Left ventricle myocardium inferior (tissue), 1 donor: Measurements from ENCODE around the gene SCYL1. TPM values are rescaled to one million over a fixed set of nuclear protein-coding genes. Genes with fewer than 3 reads are reported as not detected.
A peak's percentile ranks its signal among the peaks of the same experiment; 100 is the strongest.

Source experiments
- DNase-seq: peaks from one replicate; pipeline ENCODE4 v3.0.0-alpha.2; 2020
- H3K27ac ChIP-seq: fragments of 200-600 bp; replicated peaks from 2 replicates; pipeline ENCODE4 v1.8.0; 2021
- H3K27me3 ChIP-seq: fragments of 200-600 bp; 2 replicates; pipeline ENCODE4 v1.8.0; 2021; ENCODE audit warnings: low read depth
- H3K36me3 ChIP-seq: fragments of 200-600 bp; 2 replicates; pipeline ENCODE4 v1.8.0; 2021
- H3K4me1 ChIP-seq: fragments of 200-600 bp; 2 replicates; pipeline ENCODE4 v1.8.0; 2021
- H3K4me3 ChIP-seq: fragments of 200-600 bp; 2 replicates; pipeline ENCODE4 v1.8.0; 2021; ENCODE audit warnings: mild to moderate bottlenecking, moderate library complexity
- H3K9me3 ChIP-seq: fragments of 200-600 bp; replicated peaks from 2 replicates; pipeline ENCODE4 v1.8.0; 2021
- CTCF ChIP-seq: fragments of 200-600 bp; IDR thresholded peaks from 2 replicates; pipeline ENCODE4 v1.8.0; 2021; ENCODE audit warnings: antibody characterized with exemption, mild to moderate bottlenecking, borderline replicate concordance
- intact Hi-C: fragments of 100-400 bp; cut with micrococcal nuclease; formaldehyde crosslinking; loops from one replicate; pipeline ENCODE4 v1.11.0; 2022
- total RNA-seq: library from RNA; stranded (reverse); fragmentation: NEBNext Ultra II Directional; extraction: Animal tissue kit (Norgen Biotek cat#: 25700); gene quantifications from one replicate; pipeline ENCODE4 v1.2.1, GENCODE V29; 2021
- donor health status: DM: no; HTN: yes; CAD: no; lungs with severe emphysema.

The SCYL1 gene
- total RNA-seq, 1 donor from 2014 or later, result 60.2 TPM

- Histone ChIP-seq H3K27ac (peak overlapping the region; percentile 99), H3K36me3 (no peaks in the 10 kb centered on the region), H3K27me3 (no peaks in the 10 kb centered on the region), H3K9me3 (no peaks in the 10 kb centered on the region), H3K4me1 (peaks cover 57% of the 10 kb centered on the region), H3K4me3 (peak overlapping the region; percentile 79)
- DNase-seq, result peak; percentile 48
- intact Hi-C loops, result no loop called here
- peak; percentile 57 for TF ChIP-seq CTCF
Measured at GRCh38 chr11:65479184-65480145, 45.4 kb upstream of the SCYL1 start.

- no peak for DNase-seq
- no peak for TF ChIP-seq CTCF
- peaks cover 70% of the 10 kb centered on the region for H3K4me1 ChIP-seq
- H3K27me3 ChIP-seq, result no peaks in the 10 kb centered on the region
- H3K27ac ChIP-seq, result no peak overlapping the region
- H3K9me3 ChIP-seq, result no peaks in the 10 kb centered on the region
- intact Hi-C loops, result no loop called here
- H3K4me3 ChIP-seq, result no peak overlapping the region
- no peaks in the 10 kb centered on the region for H3K36me3 ChIP-seq
Measured at GRCh38 chr11:65482306-65482850, 42.5 kb upstream of the SCYL1 start.

- intact Hi-C loops, result no loop called here
- Histone ChIP-seq H3K4me3 (no peak overlapping the region), H3K9me3 (no peaks in the 10 kb centered on the region), H3K27me3 (no peaks in the 10 kb centered on the region), H3K27ac (peak overlapping the region; percentile 99), H3K36me3 (no peaks in the 10 kb centered on the region), H3K4me1 (peaks cover 71% of the 10 kb centered on the region)
- DNase-seq, result no peak
- no peak for TF ChIP-seq CTCF
Measured at GRCh38 chr11:65485920-65486219, 39.0 kb upstream of the SCYL1 start.

- TF ChIP-seq CTCF, result no peak
- H3K36me3 ChIP-seq, result no peaks in the 10 kb centered on the region
- H3K4me1 ChIP-seq, result peaks cover 71% of the 10 kb centered on the region
- H3K4me3 ChIP-seq, result peak overlapping the region; percentile 1
- intact Hi-C loops, result no loop called here
- no peaks in the 10 kb centered on the region for H3K27me3 ChIP-seq
- DNase-seq, result no peak
- peak overlapping the region; percentile 99 for H3K27ac ChIP-seq
- H3K9me3 ChIP-seq, result no peaks in the 10 kb centered on the region
Measured at GRCh38 chr11:65486570-65487466, 38.1 kb upstream of the SCYL1 start.

- intact Hi-C loops, result no loop called here
- Histone ChIP-seq H3K4me3 (peak overlapping the region; percentile 42), H3K27me3 (no peaks in the 10 kb centered on the region), H3K4me1 (peaks cover 77% of the 10 kb centered on the region), H3K9me3 (no peaks in the 10 kb centered on the region), H3K27ac (peak overlapping the region; percentile 99), H3K36me3 (no peaks in the 10 kb centered on the region)
- no peak for TF ChIP-seq CTCF
- DNase-seq, result peak; percentile 99
Measured at GRCh38 chr11:65487467-65488272, 37.2 kb upstream of the SCYL1 start.
